Motor neuron (in vitro differentiated cells): ENCODE measurements around the gene CACFD1. TPM values are rescaled to one million over a fixed set of nuclear protein-coding genes. Genes with fewer than 3 reads are reported as not detected.

ENCODE experiments used
- ATAC-seq, 8 experiments: fragments of 200-7000 bp; cut with Tn5 transposase; replicated peaks in 6 of 8; 2 replicates each; pipeline ENCODE4 v1.8.0; 2021; ENCODE audit warnings: mild to moderate bottlenecking in 8 of 8, moderate library complexity in 8 of 8
- H3K27ac ChIP-seq, 2 donors: fragments of 250-450 bp; sonication (Bioruptor Pico); 2 replicates each; pipeline ENCODE4 v1.9.0; 2021; ENCODE audit warnings: antibody characterized with exemption in 2 of 2, mild to moderate bottlenecking in 2 of 2, moderate library complexity in 1 of 2
- H3K4me1 ChIP-seq, 2 donors: fragments of 250-450 bp; sonication (Bioruptor Pico); replicated peaks in 1 of 2; 2 replicates each; pipeline ENCODE4 v1.6.1; 2021; ENCODE audit warnings: antibody characterized with exemption in 2 of 2, mild to moderate bottlenecking in 2 of 2, moderate library complexity in 1 of 2
- H3K4me3 ChIP-seq, 5 donors: fragments of 250-450 bp; sonication (Bioruptor Pico); 2 replicates each; pipeline ENCODE4 v1.9.0; 2021; ENCODE audit warnings: antibody characterized with exemption in 5 of 5, mild to moderate bottlenecking in 5 of 5, moderate library complexity in 4 of 5
- WGBS, 10 experiments: fragments of 450-650 bp; shearing (Covaris generic); methylation state at CpG; one replicate each; pipeline ENCODE4 v1.0.0; 2022; 5-methylcytosine and 5-hydroxymethylcytosine counted together
- in situ Hi-C, 9 experiments: fragments of 400-800 bp; cut with MboI; loops; one replicate each; pipeline ENCODE4 v1.15.0; 2021; ENCODE audit warnings: low sequenced_read_pairs in 9 of 9, low pct_unique_long_range_greater_than_20kb in 2 of 9; ENCODE audit not compliant: unreplicated experiment in 9 of 9
- total RNA-seq, 8 experiments: library from RNA; unstranded; fragments of 300-600 nt; gene quantifications; 2 replicates each; pipeline versions ENCODE4 v1.2.3 to v1.2.4, GENCODE V29; 2022

CACFD1 gene
- 10 to 100 TPM in 7 of 8 experiments, 1 to 10 TPM in 1; 8.5 to 32.0 (median 21.2) TPM for total RNA-seq

- peak; percentile 79 to 91 (median 84) for ATAC-seq
- Histone ChIP-seq H3K4me3 (peak within 1 kb of the TSS; percentile 67 to 97 (median 82)), H3K4me1 (peaks cover 17 to 22% of the 10 kb centered on the region in 2 donors), H3K27ac (peak within 1 kb of the TSS; percentile 96 to 99)
- in situ Hi-C loops, result no loop called here
- WGBS, 10 experiments, result 0 to 8% (median 1%) methylated on average over 2 to 10 of the region's 86 CpGs; no CpG with 5 or more reads in 6 of the 10 experiments
Measured at GRCh38 chr9:133459476-133460404, at the start of gene CACFD1. Gene CACFD1, plus strand, starts transcription at chr9:133459978. Its CDS starts 89 bp downstream, at chr9:133460067.

DNA sequence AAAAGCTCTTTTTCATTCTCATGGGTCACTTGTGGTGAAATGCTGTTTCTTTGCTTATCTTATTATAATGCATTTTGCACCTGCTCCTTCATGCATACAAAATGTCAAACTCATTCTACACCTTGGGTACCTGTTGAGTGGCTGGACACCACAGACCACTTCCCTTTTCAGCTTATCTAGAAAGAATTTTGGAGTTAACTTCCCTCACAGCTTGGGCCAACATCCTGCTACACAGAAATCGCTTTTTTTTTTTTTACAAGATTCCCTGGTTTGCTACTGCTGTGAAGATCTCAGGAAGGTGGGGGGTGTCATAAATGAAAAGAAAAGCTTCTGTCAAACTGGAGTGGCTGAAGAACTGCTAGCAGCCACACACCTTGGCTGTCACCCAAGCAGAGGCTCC is 44.6 kb upstream of the CACFD1 start:
- no peak overlapping the region for H3K4me3 ChIP-seq
- no peak overlapping the region for H3K27ac ChIP-seq
- in situ Hi-C loops, result no loop called here
- H3K4me1 ChIP-seq, result peaks cover 11 to 15% of the 10 kb centered on the region in 2 donors
- 60 to 100% (median 100%) methylated on average over 1 of the region's 1 CpG; no CpG with 5 or more reads in 5 of the 10 experiments for WGBS, 10 experiments
- ATAC-seq, result no peak

DNA sequence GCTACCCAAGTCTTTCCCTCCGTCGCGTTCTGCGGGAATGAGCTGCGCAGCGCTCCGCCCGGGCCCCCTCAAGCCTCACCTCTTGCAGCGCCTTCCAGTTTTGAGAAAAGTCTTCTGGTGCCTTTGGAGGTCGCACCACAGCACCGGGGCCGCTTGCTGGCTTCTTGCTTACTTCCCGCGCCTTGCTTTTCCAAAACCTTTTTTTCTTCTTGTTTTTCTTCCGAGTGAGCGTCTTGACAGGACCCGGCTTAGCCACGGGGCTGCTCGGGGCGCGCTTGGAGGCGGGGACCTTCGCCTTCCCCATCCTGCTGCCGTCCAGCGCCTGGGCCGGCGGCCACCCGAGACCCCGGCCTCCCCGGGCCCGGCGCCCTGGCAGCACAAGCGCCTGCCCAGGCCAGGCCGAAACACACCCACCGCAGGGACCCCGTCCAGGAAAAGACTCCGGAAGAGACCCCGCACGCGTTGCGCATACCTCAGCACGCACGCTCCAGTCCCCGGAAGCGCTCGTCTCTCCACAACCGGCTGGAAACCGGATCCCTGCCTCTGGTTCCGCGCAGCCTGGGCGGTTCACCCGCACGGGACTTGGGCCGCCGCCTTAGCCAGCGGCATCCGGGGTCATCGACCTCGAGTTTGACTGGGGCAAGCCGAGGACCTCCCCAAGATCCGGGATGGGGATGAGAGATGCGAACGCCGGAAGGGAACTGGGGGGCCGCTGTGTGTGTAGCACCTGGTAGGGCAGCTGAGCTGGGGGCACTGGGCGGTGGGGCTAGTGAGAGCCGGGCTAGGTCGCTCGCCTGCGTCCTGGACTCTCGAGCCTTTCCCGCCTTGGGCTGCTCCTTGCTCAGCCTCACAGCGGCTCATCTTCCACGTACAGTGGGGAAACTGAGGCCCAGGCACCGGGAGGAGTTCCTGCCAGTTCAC is 42.0 kb upstream of the CACFD1 start, which contains the start of gene REXO4:
TSS of gene REXO4 (minus strand) at position 470 of the 921 bp plus-strand sequence. CDS start at position 304, 166 bp downstream.
- peaks cover 11 to 15% of the 10 kb centered on the region in 2 donors for H3K4me1 ChIP-seq
- peak within 1 kb of the TSS; percentile 72 to 92 for H3K27ac ChIP-seq
- WGBS, 10 experiments, result 0 to 5% (median 0%) methylated on average over 2 to 47 of the region's 75 CpGs; no CpG with 5 or more reads in 2 of the 10 experiments
- ATAC-seq, result peak; percentile 92 to 97 (median 94)
- peak within 1 kb of the TSS; percentile 68 to 87 (median 76) for H3K4me3 ChIP-seq
- in situ Hi-C loops, result no loop called here

- in situ Hi-C loops, result no loop called here
- 29 to 89% (median 53%) methylated on average over 2 to 9 of the region's 13 CpGs; no CpG with 5 or more reads in 4 of the 10 experiments for WGBS, 10 experiments
- H3K4me3 ChIP-seq, result peak overlapping the region in 4 of 5 donors; percentile 68 to 87 (median 80)
- no peak for ATAC-seq
- no peak overlapping the region for H3K27ac ChIP-seq
- H3K4me1 ChIP-seq, result peaks cover 11 to 15% of the 10 kb centered on the region in 2 donors
Measured at GRCh38 chr9:133419005-133419404, 40.8 kb upstream of the CACFD1 start.

GRCh38 chr9:133420392-133420827 is 39.4 kb upstream of the CACFD1 start:
- Histone ChIP-seq H3K27ac (no peak overlapping the region), H3K4me1 (peaks cover 11 to 15% of the 10 kb centered on the region in 2 donors), H3K4me3 (no peak overlapping the region)
- no peak for ATAC-seq
- 40 to 100% (median 79%) methylated on average over 2 to 5 of the region's 5 CpGs; no CpG with 5 or more reads in 2 of the 10 experiments for WGBS, 10 experiments
- in situ Hi-C loops, result no loop called here

DNA sequence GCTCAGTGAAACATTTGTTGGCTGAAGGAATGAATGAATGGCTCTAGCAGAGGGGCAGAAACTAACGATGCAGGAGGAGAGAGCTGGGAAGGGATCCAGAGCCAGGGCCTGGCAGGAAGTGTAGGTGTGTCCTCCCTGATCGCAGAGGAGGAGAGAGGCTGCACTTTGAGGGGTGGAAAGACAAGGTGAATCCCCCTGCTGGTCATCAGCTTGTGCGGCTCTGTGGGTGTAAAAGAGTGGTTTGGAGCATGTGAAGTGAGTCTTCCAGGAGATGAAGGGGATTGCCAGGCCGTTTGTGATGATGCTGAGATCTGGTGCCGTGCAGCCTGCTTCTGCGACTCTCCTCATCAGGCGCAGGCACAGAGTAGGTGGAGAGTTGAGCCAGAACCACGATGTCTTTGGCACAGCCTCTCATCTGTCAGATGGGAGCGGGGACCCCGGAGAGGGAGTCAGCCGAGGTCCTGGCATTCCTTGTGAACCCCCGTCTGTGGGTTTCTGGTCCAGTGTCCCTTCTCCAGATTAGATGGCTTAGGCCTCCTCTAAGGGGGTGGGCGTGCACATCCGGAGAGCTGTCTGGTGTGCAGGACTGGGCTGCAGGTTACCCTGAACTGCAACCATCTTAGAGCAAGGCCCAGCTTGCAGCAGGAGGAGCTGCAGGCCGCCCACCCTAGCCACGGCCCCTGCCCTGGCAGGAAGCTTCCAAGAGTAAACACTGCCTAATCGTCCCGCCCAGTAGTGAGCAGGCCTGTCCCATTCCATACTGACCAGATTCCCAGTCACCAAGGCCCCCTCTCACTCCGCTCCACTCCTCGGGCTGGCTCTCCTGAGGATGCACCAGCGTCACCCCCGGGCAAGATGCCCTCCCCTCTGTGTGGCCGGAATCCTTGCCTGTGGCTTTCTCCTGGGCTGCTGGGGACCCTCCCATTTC is 37.9 kb upstream of the CACFD1 start, which contains the start of gene ADAMTS13:
TSS of gene ADAMTS13 (plus strand) at position 753 of the 928 bp plus-strand sequence. CDS start at position 830, 77 bp downstream.
- Histone ChIP-seq H3K4me3 (no peak within 1 kb of the TSS), H3K4me1 (peaks cover 4 to 8% of the 10 kb centered on the region in 2 donors), H3K27ac (no peak within 1 kb of the TSS)
- 14 to 68% (median 38%) methylated on average over 1 to 7 of the region's 23 CpGs; no CpG with 5 or more reads in 3 of the 10 experiments for WGBS, 10 experiments
- ATAC-seq, result no peak
- in situ Hi-C loops, result no loop called here

DNA sequence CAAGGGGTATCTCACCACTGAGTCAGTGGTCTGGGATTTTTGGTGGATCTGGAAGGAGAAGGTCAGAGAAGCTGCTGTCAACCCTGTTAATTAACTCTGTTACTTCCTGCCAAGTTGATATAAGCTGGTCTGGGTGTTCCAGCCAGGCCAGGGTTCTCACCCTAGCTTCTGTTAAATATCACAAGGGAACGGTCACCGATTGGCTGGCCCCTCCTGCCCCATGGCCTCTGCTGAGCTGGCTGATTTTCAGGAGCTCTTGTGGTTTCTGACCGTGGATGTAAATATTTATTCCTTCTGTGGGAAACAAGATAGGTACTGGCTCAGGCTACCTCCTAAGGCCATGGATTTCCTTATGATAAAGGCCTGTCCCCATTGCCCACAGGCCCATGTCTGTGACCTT is 36.6 kb upstream of the CACFD1 start:
- in situ Hi-C loops, result no loop called here
- H3K4me3 ChIP-seq, result no peak overlapping the region
- H3K4me1 ChIP-seq, result peaks cover 4 to 6% of the 10 kb centered on the region in 2 donors
- H3K27ac ChIP-seq, result no peak overlapping the region
- ATAC-seq, result no peak
- WGBS, 10 experiments, result 0 to 93% (median 80%) methylated on average over 1 to 3 of the region's 3 CpGs; no CpG with 5 or more reads in 7 of the 10 experiments

- WGBS, 10 experiments, result 79 to 80% methylated on average over 3 to 6 of the region's 12 CpGs; no CpG with 5 or more reads in 8 of the 10 experiments
- ATAC-seq, result no peak
- Histone ChIP-seq H3K4me1 (peaks cover 0 to under 1% of the 10 kb centered on the region in 2 donors), H3K27ac (no peak overlapping the region), H3K4me3 (no peak overlapping the region)
- in situ Hi-C loops, result no loop called here
Measured at GRCh38 chr9:133424187-133424586, 35.6 kb upstream of the CACFD1 start.

DNA sequence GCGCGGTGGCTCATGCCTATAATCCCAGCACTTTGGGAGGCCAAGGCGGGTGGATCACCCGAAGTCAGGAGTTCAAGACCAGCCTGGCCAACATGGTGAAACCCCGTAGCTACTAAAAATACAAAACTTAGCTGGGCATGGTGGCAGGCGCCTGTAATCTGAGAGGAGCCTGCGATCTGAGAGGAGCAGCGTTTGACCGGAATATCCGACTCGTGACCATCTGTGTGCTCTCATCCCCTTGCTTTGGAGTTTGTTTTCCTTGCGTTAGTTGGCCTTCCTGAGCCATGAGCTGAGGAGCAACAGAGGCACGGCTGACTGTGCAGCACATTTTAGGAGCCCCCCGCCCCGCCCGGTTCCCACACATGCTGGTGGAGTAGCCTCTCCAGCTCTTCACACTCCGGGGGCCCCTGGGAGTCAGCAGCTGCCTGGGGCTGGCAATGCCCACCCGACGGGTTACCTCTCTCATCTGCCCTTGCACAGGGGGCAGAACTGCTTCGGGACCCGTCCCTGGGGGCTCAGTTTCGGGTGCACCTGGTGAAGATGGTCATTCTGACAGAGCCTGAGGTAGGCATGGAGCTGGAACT is 34.6 kb upstream of the CACFD1 start:
- in situ Hi-C loops, result no loop called here
- Histone ChIP-seq H3K4me3 (no peak overlapping the region), H3K27ac (no peak overlapping the region), H3K4me1 (no peaks in the 10 kb centered on the region)
- ATAC-seq, result no peak
- 60 to 100% (median 85%) methylated on average over 1 to 5 of the region's 22 CpGs; no CpG with 5 or more reads in 6 of the 10 experiments for WGBS, 10 experiments

GRCh38 chr9:133426011-133426410 is 33.8 kb upstream of the CACFD1 start:
- ATAC-seq, result no peak
- no peaks in the 10 kb centered on the region for H3K4me1 ChIP-seq
- no peak overlapping the region for H3K4me3 ChIP-seq
- 67 to 97% (median 80%) methylated on average over 1 to 5 of the region's 11 CpGs; no CpG with 5 or more reads in 5 of the 10 experiments for WGBS, 10 experiments
- H3K27ac ChIP-seq, result no peak overlapping the region
- in situ Hi-C loops, result no loop called here

- WGBS, 10 experiments, result 29 to 100% (median 61%) methylated on average over 1 to 9 of the region's 10 CpGs; no CpG with 5 or more reads in 2 of the 10 experiments
- peak in 1 of 8 experiments; percentile 0 for ATAC-seq
- in situ Hi-C loops, result no loop called here
- no peak overlapping the region for H3K27ac ChIP-seq
- peak overlapping the region in 1 of 5 donors; percentile 13 for H3K4me3 ChIP-seq
- H3K4me1 ChIP-seq, result no peaks in the 10 kb centered on the region
Measured at GRCh38 chr9:133427658-133428348, 32.0 kb upstream of the CACFD1 start.
